ENCODE data around the gene MLH1. TPM values are rescaled to one million over a fixed set of nuclear protein-coding genes. Genes with fewer than 3 reads are reported as not detected.

Gene MLH1
- total RNA-seq, 1 experiment from 2014 or later, result 79.7 TPM

DNA sequence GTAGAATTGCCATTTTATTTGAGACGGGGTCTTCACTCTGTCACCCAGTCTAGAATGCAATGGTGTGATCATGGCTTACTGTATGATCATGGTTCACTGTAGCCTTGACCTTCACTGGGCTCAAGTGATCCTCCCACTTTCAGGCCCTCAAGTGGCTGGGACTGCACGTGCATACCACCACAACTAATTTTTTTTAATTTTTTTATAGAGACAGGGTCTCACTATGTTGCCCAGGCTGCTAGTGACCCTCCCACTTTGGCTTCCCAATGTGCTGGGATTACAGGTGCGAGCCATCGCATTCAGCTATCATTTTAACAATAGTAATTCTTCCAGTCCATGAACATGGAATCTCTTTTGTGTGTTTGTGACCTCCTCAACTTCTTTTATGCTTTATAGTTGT lies 12.3 kb upstream of the MLH1 start:
- Histone ChIP-seq H3K4me1 (ENCODE audit: insufficient read depth, low read length) (no peaks in the 10 kb centered on the region), H3K4me3 (ENCODE audit: low read length) (no peak overlapping the region), H2AFZ (ENCODE audit: low read length) (no peak overlapping the region), H3K27me3 (ENCODE audit: low read length) (no peaks in the 10 kb centered on the region), H3K9ac (ENCODE audit: low read length) (no peak overlapping the region), H3K27ac (ENCODE audit: low read length) (no peak overlapping the region), H3K4me2 (ENCODE audit: low read length) (no peak overlapping the region), H4K20me1 (ENCODE audit: low read length) (no peaks in the 10 kb centered on the region), H3F3A (ENCODE audit: low read length, unreplicated experiment) (no peaks in the 10 kb centered on the region), H3K9me2 (replicated peaks; ENCODE audit: low read length) (no peaks in the 10 kb centered on the region), H3K36me3 (ENCODE audit: low read depth, low read length) (peaks cover 31% of the 10 kb centered on the region), H3K9me3 (ENCODE audit: low read length) (no peaks in the 10 kb centered on the region), H3K79me2 (ENCODE audit: low read length) (no peaks in the 10 kb centered on the region)
- ChIA-PET POLR2A (ENCODE audit: unreplicated experiment) (no interaction called here), CTCF (no interaction called here)
- DNase-seq (no peak), ATAC-seq (no peak)
- intact Hi-C loops (cut with micrococcal nuclease), result no loop called here
- BruUV-seq (replicated peaks), result no TSS peak
- TF ChIP-seq EZH2 (IDR thresholded peaks at IDR 0.05; ENCODE audit: low read length, unreplicated experiment) (no peak), EZH2phosphoT487 (IDR thresholded peaks at IDR 0.05; ENCODE audit: borderline replicate concordance, low read length) (no peak)
- TF ChIP-seq, protein P1, sequence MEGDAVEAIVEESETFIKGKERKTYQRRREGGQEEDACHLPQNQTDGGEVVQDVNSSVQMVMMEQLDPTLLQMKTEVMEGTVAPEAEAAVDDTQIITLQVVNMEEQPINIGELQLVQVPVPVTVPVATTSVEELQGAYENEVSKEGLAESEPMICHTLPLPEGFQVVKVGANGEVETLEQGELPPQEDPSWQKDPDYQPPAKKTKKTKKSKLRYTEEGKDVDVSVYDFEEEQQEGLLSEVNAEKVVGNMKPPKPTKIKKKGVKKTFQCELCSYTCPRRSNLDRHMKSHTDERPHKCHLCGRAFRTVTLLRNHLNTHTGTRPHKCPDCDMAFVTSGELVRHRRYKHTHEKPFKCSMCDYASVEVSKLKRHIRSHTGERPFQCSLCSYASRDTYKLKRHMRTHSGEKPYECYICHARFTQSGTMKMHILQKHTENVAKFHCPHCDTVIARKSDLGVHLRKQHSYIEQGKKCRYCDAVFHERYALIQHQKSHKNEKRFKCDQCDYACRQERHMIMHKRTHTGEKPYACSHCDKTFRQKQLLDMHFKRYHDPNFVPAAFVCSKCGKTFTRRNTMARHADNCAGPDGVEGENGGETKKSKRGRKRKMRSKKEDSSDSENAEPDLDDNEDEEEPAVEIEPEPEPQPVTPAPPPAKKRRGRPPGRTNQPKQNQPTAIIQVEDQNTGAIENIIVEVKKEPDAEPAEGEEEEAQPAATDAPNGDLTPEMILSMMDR (conservative IDR thresholded peaks at IDR 0.05; ENCODE audit: low read depth, low read length), result no peak

DNA sequence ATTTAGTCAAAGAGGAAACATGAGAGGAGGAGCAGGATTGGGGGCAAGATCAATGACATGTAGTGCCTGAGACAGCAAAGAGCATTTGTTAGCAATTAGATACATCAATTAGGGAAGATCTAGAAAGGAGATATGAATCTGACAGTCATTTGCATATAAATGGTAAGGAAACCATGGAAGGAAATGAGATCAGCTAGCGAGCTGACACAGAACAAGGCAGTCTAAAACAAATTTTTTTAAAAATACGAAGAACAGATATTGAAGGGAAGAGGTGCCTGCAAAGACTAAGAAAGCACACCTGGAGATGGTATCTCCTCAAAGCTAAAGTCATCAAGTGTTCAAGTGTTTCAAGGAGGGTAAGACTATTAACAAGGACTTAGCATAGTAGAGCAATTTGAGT lies 5.0 kb upstream of the MLH1 start:
- H3K27ac ChIP-seq (ENCODE audit: low read length), result no peak overlapping the region
- peaks cover 44% of the 10 kb centered on the region for H4K20me1 ChIP-seq (ENCODE audit: low read length)
- no peaks in the 10 kb centered on the region for H3K9me3 ChIP-seq (ENCODE audit: low read length)
- no peaks in the 10 kb centered on the region for H3K27me3 ChIP-seq (ENCODE audit: low read length)
- no peak overlapping the region for H3K4me3 ChIP-seq (ENCODE audit: low read length)
- ChIA-PET POLR2A (ENCODE audit: unreplicated experiment) (interaction anchor here (0.5 kb wide), 1 partner anchor 1028 kb away, joined by 3 read pairs; no protein-coding TSS in a partner anchor), CTCF (no interaction called here)
- H3K9ac ChIP-seq (ENCODE audit: low read length), result no peak overlapping the region
- H3F3A ChIP-seq (ENCODE audit: low read length, unreplicated experiment), result no peaks in the 10 kb centered on the region
- H3K79me2 ChIP-seq (ENCODE audit: low read length), result peaks cover 51% of the 10 kb centered on the region
- H3K4me2 ChIP-seq (ENCODE audit: low read length), result peak overlapping the region; percentile 15; the same call in 1 of the 2 replicates
- ATAC-seq (no peak), DNase-seq (no peak)
- intact Hi-C loops (cut with micrococcal nuclease), result no loop called here
- no peaks in the 10 kb centered on the region for H3K9me2 ChIP-seq (replicated peaks; ENCODE audit: low read length)
- H3K4me1 ChIP-seq (ENCODE audit: insufficient read depth, low read length), result peaks cover 28% of the 10 kb centered on the region
- peaks cover 31% of the 10 kb centered on the region for H3K36me3 ChIP-seq (ENCODE audit: low read depth, low read length)
- no TSS peak for BruUV-seq (replicated peaks)
- no peak overlapping the region for H2AFZ ChIP-seq (ENCODE audit: low read length)
- TF ChIP-seq, protein P1 (conservative IDR thresholded peaks at IDR 0.05; ENCODE audit: low read depth, low read length), result no peak
- TF ChIP-seq EZH2 (IDR thresholded peaks at IDR 0.05; ENCODE audit: low read length, unreplicated experiment), result no peak
- no peak for TF ChIP-seq EZH2phosphoT487 (IDR thresholded peaks at IDR 0.05; ENCODE audit: borderline replicate concordance, low read length)

DNA sequence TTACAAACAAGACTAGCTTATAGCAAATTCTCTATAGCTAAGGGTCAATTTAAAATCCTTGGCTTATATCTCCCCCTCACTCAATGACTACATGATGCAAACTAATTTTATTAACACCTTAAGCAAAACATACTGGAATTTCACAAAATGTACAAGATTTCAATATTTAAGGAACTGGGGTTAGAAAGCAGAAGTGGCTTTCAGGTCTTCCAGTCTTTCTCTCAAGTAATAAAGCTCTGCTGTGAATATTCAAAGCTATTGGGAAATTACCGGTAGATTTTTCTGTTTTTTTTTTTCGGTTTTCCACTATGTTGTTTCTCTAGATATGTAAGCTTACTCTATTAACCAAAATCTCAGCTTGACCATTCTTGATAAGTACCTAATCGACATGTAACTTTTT lies 4.3 kb upstream of the MLH1 start:
- no peak overlapping the region for H2AFZ ChIP-seq (ENCODE audit: low read length)
- H3K79me2 ChIP-seq (ENCODE audit: low read length), result peaks cover 55% of the 10 kb centered on the region
- DNase-seq (no peak), ATAC-seq (no peak)
- TF ChIP-seq EZH2phosphoT487 (IDR thresholded peaks at IDR 0.05; ENCODE audit: borderline replicate concordance, low read length) (no peak), EZH2 (IDR thresholded peaks at IDR 0.05; ENCODE audit: low read length, unreplicated experiment) (no peak)
- TF ChIP-seq, protein P1 (conservative IDR thresholded peaks at IDR 0.05; ENCODE audit: low read depth, low read length), result no peak
- peaks cover 44% of the 10 kb centered on the region for H4K20me1 ChIP-seq (ENCODE audit: low read length)
- no peak overlapping the region for H3K27ac ChIP-seq (ENCODE audit: low read length)
- H3K4me1 ChIP-seq (ENCODE audit: insufficient read depth, low read length), result peaks cover 28% of the 10 kb centered on the region
- peak overlapping the region; percentile 83; the same call in 1 of the 2 replicates for H3K4me3 ChIP-seq (ENCODE audit: low read length)
- ChIA-PET POLR2A (ENCODE audit: unreplicated experiment) (interaction anchor here (0.5 kb wide), 1 partner anchor 1029 kb away, joined by 3 read pairs; no protein-coding TSS in a partner anchor), CTCF (interaction anchor here (0.6 to 1.5 kb wide), 2 partner anchors 31 to 71 kb away, joined by 3 to 5 read pairs; no protein-coding TSS in a partner anchor)
- H3K27me3 ChIP-seq (ENCODE audit: low read length), result no peaks in the 10 kb centered on the region
- H3K9me2 ChIP-seq (replicated peaks; ENCODE audit: low read length), result no peaks in the 10 kb centered on the region
- H3K9me3 ChIP-seq (ENCODE audit: low read length), result no peaks in the 10 kb centered on the region
- intact Hi-C loops (cut with micrococcal nuclease), result no loop called here
- peaks cover 25% of the 10 kb centered on the region; the same call in 1 of the 2 replicates for H3K36me3 ChIP-seq (ENCODE audit: low read depth, low read length)
- H3F3A ChIP-seq (ENCODE audit: low read length, unreplicated experiment), result no peaks in the 10 kb centered on the region
- H3K4me2 ChIP-seq (ENCODE audit: low read length), result peak overlapping the region; percentile 86
- no TSS peak for BruUV-seq (replicated peaks)
- H3K9ac ChIP-seq (ENCODE audit: low read length), result no peak overlapping the region

All from PC-3 (cell line).